AG08396 (cell line): ENCODE data around the gene SHISA2.
"Not testable (repeated sequence)": the region's sequence is repeated elsewhere in the genome, so short reads cannot be mapped to it uniquely, and the experiment has no call there.

Source experiments
- DNase-seq: peaks from one replicate; pipeline ENCODE4 v3.0.0; 2012; ENCODE audit warnings: low spot score, mixed read lengths

The SHISA2 gene

DNA sequence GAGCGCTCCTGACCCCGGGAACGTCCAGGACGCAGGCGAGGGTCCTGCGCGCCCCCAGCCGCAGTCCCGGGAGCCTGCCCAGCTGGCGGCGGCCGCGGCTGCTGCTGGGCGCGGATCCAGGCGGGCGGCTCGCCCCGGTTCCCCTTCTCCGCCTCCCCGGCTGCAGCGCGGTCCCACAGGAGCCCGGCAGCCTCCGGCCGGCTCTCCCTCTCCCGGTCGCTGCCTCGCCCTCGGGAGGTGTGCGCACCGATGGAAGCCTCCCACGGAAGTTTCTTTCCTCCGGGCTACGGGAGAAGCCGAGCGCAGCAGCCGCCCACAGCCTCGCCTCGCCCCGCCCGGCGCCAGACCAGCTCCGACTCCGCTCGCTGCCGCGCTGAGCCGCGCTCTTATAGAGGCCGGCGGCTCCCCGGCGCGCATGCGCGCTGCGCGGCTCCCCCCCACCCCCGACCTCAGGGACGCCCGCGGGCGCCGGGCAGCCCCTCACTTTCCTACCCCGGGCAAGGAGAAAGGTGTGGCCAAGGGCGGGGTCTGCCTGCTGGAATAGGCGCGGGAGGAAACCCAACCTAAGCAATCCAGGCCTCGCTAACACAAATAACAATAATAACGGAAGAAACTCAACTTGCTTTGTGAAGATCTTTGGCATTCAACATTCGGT lies at the start of gene SHISA2:
TSS of gene SHISA2 (minus strand) at position 360 of the 655 bp plus-strand sequence. CDS start 1,041 bp downstream, outside the sequence.
- DNase-seq, result peak; percentile 79

DNA sequence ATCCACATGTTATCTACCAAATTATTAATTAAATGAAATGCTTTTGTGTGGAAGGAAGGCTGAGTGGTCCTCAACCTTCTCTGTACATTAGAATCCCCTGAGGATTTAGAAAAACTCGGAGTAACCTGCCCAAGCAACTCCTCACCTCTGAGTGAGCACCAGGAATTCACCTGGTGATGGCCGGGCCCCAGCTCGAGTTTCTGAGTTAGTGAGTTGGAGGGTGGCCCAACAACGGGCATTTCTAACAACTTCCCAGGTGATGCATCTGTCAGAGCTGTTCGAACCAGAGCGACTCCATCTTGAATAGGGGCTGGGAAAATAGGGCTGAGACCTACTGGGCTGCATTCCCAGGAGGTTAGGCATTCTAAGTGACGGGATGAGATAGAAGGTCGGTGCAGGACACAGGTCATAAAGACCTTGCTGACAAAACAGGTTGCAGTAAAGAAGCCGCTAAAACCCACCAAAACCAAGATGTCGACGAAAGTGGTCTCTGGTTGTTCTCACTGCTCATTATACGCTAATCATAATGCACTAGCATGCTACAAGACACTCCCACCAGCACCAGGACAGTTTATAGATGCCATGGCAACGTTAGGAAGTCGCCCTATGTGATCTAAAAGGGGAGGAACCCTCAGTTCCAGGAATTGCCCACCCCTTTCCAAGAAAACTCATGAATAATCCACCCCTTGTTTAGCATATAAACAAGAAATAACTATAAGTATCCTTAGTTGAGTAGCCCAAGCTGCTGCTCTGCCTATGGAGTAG lies 44.2 kb upstream of the SHISA2 start:
- DNase-seq, result no peak

DNA sequence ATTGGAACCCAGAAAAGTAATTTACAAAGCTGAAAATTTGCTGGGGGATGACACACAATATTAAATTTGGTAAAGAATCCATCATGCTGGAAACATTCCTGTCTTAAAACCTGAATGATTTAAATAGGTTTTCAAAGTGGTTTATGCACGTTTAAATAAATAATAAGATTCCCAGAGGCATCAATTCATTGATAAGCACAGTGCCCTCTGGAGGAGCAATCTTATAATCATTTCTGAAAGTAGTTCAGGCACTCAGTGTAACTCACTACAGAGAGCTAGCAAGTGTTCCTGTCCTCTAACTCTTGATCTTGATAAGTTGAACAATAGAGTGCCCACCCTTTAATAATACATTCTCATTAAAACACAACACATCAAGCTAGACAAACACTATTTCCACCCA lies 43.5 kb upstream of the SHISA2 start:
- no peak for DNase-seq

DNA sequence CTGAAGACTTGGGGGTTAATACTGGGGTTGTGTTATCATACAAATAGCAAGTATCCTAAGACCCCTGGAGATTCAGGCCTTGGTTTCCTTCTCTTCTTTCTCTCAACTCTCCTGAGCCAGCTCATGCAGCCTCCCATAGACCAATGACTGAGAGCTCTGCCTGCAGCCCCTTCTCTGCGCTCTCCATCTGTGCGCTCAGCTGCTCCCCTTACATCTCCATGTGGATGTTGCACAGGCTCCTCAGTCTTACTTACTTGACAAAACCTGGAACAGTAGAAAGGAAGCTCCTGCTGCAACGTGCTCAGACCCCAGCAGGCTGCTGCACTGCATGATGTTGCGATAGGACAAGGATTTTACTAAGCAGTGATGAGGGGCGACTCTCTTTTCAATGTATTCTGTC lies 25.0 kb upstream of the SHISA2 start:
- DNase-seq, result not testable (repeated sequence)

DNA sequence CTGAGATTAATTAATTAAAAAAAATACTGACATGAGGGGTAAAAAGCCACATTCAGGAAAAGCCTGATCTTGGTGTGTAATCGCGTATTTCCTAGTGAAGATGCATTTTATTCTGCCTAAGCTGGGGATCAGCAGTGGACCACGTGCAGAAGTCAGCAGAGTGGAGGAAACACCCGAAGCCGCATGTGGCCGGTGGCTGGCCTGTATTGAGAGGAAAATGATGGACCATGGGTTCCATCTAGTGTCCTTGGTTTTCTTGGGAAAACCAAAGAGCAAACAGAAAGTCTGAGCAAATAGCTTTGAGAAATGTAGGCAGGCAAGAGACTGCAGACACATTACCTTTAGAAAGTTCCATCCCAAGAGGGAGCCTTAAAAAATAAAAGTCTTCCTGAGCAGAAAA lies 23.7 kb upstream of the SHISA2 start:
- DNase-seq, result no peak

DNA sequence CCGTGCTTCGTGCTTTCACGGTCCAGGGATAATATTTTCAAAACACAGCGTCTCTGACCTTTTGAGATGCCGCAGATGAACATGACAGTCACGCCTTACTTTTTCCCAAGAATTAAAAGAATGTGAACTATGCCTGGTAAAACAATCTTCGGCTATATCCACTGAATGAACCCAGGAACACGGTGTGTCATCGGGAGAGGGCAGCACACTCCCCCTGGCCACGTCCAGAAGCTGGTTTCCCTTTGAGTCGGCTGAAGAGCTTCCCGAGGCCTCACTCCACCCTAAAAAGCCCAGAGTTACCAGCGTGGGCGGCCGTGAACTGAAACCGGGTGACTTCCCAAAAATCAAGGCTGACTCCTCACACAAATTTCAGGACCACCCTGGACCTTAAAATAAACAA lies 22.9 kb upstream of the SHISA2 start:
- no peak for DNase-seq

DNA sequence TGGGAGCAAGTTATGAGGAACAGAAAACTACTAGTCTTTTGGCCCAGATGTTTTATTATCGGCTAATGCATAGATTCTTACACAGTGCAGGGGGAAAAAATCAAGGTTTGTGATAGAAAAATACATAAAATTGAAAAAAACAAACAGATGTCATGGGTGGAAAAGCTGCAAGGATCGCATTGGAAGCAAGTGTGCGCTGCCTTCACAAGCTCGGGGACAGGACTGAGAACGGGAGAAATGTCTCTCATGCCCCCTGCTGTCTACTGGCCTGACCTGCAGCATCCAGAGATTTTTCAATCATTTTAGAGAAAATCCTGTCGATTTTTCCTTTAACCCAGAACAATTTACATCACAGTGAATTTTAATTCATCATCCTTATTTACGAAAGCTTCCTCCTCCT lies 20.5 kb upstream of the SHISA2 start:
- not testable (repeated sequence) for DNase-seq

DNA sequence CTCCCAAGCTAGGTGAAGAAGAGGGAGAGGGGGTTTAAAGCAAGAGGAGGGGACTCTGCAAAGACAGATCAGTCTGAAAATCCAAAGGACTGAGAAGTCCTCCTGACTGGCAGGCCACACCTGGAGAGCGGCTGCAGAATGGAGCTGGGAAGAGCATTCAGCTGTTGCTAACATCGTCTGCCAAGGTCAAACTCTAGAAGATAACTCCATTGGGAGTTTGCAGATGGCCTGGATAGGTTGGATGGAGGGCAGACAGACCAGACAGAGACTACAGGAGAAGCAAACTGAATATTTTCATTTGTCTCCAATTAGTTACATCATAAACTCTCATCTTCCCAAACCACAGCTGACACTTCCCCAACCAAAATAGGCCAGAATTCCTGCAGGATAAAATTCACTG lies 19.9 kb upstream of the SHISA2 start:
- no peak for DNase-seq

DNA sequence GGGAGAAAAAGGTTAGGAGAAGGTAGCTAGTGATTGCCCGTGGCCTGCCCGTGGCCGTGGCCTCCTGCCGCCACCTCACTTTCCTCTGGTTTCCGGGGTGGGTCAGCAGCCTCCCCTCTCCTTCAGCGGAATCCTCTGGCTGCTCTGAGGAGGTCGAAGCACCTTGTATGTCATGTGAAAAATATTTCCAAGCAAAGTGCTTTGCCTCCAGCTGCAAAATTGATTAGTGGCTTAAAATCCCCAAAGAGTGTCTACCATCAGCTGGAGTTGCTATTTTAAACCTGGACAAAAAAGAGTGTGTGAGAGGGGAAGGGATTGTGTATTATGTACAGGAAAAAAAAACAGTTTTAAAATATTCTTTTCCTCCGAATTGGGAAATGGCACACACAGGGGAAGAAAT lies 17.8 kb upstream of the SHISA2 start:
- not testable (repeated sequence) for DNase-seq

DNA sequence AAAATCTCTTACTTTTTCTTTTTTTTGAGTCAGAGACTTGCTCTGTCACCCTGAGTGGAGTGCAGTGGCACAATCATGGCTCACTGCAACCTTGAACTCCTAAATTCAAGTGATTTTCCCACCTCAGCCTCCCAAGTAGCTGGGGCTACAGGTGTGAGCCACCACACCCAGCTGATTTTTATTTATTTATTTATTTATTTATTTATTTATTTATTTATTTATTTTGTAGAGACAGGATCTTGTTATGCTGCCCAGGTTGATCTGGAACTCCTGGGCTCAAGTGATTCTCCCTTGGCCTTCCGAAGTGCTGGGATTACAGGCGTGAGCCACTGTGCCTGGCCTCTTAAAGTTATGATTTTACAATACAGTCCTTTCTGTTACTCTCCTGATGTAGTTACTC lies 16.6 kb upstream of the SHISA2 start:
- not testable (repeated sequence) for DNase-seq

DNA sequence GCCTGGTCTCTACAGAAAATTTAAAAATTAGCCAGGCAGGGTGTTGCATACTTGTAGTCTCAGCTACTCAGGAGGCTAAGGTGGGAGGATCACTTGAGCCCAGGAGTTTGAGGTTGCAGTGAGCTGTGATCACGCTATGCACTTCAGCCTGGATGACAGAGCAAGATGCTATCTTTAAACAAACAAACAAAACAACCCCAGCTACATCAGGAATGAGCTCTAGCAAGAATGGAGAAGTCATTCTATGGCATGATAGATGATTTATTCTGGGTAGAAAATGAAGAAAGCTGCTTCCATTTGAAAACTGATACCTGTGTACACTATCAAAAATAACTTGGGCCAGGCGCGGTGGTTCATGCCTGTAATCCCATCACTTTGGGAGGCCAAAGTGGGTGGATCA lies 15.8 kb upstream of the SHISA2 start:
- no peak for DNase-seq

DNA sequence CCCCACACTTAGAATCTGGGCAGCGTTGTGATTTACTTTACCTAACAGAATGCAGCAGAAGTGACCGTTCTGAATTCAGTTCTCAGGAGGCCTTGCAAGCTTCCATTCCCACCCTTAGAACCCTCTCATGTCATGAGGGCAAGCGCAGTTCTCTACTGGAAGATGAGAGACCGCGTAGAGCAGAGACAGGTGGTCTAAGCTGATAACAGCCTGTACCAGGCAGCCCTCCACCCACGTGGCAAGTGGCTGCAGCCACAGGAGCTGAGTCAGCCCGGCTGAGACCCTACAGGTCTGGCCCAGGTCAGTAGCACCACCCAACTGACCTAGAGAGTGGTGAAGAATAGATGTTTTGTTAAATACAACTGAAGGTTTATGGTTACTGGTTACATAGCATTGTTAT lies 14.7 kb upstream of the SHISA2 start:
- DNase-seq, result not testable (repeated sequence)

DNA sequence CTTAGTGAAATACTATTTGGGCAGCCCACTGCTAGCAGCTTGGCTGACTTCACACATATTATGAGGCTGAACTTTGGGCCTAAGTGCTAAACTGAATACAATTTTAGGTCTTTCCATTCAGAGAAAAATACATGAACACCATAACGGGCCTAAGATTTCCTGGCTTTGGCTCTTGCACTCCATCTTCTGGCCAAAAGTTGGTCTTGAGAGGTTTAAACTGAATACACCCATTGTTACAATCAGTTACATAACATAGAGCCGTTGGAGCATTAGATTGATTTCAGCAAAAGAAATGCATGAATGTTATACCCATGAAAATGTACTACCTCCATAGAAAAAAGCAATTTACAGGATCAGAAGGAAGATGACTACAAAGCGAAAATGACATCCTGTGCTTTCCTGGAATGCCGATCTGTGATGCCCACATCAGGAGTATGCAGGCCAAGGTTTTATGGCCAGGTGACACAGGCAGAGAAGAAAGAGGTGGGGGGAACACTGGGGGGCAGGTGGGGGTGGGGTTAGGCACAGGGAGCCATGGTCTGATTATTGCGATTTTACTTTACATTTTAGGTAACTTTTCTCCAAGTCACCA lies 11.1 kb upstream of the SHISA2 start:
- peak; percentile 31 for DNase-seq

DNA sequence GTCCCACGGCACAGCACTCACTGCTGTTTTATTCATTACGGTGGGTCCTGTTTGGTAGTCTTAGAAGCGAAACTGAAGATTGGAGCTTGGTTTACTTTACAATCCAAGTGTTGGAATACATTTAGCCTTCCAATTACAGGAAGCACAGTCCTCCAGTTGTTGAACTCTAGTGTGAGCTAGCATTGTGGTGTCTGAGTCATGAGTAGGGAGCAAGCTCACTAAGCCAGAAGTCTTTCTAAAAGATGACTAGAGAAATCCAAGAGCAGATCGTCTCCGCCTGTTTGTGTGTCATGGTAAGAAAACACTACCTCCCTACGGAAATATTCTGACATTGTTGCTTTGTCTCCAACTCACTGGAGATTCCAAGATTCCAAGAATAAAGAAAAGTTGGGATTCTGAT lies 10.1 kb upstream of the SHISA2 start:
- peak; percentile 36 for DNase-seq

DNA sequence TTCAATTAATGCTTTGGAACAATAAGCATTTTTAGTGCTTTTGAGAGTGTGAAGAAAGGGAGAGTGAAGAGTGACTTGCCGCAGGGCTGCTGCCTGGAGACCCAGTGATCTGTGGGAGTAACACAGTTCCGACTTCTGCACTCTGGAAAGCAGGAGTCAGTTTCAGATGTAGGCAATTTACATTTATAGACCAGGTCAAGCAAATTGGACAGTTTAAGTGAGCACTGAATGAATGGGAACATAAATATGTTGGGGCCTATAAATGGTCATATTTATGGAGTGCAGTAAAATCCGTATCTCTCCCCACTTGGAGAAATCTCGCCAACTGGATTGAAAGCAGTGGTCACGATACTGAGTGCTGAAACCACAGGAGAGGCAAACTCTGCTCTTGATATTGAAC lies 9.4 kb upstream of the SHISA2 start:
- DNase-seq, result no peak

DNA sequence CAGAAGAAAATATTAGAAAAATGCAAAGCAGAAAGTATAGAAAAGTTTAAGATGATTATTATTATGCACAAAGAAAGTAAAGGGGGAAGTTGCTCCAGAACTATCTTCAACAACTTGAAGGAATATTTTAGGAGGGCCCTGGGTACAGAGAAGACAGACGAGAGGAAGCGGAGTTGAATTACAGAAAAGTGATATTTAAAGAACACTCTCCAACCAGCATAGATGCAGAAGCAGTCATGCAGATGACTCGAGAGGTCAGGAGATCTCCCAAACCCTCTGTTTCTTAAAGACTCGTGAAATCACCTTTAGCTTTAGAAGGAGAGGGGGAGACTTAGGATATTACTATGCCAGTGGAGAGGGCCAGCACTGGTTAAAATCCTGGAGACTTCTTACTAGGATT lies 8.5 kb upstream of the SHISA2 start:
- no peak for DNase-seq

DNA sequence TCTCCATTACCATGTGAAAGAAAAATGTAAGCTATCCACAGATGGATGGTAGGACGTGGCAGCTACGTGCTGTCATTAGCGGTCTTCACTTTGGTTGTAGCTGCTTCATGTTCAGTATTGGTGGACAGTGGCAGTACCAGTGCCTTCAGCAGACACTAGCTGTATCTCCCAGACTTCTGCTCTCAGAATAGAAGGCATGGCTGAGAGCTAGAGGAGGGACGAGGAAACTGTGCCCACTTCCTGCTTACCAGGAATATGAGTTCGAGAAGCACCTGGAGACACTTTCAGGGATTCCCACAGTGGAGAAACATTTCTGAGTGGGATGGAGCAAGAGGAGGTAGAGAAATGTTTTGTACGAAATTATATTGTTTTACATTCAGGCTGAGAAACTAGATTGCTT lies 6.9 kb upstream of the SHISA2 start:
- DNase-seq, result no peak

DNA sequence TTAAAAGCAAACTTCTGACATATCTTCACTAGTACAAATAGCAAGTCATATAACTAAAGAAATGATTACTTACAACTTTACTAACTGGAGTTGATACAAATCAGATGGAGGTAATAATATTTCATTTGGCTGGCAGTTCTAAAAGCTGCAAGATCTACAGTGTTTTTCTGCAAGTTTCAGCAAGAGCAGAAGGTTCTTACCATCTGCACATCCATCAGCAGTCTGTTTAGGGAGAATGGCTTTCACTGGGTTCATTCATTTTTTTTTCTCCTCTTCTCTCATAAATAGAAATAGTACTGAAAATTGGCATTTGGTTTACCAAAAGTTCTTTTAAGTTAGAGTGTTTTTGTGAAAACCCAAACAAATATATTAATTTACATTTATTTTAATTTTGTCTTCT lies 3.1 kb upstream of the SHISA2 start:
- DNase-seq, result no peak

DNA sequence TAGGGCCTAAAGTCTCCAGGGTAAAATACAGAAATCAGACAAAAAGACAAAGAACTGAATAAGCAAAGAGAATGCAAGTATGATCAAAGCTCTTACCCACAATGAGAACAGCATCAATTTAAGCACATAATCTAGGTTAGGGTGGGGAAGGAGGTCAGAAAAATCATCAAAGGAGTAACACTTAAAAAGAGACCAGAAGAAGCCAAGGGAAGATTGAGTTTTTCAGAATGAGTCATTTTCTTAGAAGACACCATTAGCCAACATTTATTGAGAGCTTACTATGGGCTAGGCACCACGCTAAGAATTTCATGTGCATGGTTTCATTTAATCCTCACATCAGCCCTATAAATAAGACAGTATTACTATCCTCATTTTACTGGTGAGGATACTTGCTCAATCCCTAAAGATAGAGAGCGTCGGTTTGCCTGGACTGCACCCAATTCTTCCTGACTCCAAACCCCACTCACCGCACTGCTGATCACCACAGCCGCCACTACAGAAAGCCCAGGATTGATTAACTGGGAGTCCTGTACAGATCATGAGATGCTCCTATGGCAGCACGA lies 1.7 kb upstream of the SHISA2 start:
- no peak for DNase-seq

DNA sequence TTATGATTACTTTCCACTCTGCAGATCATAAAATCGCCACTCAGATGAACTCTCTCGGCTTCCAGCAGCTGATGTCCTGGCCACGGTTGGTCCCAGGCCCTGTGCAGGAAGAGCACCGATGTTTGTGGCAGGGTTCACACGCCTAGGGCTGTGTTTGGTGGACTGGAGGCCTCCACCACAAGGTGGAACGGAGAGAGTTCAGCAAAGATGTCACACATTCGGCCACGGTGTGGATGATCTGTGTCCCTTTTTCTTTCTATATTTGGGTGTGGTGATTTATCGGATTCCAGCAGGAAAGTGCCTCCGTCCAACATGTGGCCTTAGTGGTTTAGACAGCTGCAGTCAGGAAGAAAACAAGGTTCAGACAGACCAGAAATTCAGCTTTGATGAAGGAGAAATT lies 521 bp upstream of the SHISA2 start:
- DNase-seq, result no peak

DNA sequence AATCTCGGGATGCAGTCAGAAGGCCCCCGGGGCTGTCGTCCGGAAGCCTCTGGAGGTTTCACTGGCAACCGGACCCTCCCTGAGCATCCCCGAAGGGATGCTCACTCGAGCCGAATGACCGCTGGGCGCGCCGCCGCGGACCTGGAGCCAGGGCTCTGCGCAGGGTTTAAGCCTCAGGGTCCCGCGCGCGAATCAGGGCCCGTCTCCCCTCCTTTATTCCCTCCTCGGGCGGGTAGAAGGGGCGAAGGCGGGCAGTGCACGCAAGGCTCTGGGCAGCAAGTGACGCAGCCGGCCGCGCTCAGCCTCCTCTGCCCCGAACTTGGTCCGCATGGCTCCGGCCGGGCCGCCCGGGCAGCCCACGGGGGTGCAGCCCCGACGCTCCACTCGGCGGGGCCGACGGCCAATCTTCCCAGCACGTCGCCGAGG lies 572 bp downstream of the SHISA2 start:
- peak; percentile 14 for DNase-seq

DNA sequence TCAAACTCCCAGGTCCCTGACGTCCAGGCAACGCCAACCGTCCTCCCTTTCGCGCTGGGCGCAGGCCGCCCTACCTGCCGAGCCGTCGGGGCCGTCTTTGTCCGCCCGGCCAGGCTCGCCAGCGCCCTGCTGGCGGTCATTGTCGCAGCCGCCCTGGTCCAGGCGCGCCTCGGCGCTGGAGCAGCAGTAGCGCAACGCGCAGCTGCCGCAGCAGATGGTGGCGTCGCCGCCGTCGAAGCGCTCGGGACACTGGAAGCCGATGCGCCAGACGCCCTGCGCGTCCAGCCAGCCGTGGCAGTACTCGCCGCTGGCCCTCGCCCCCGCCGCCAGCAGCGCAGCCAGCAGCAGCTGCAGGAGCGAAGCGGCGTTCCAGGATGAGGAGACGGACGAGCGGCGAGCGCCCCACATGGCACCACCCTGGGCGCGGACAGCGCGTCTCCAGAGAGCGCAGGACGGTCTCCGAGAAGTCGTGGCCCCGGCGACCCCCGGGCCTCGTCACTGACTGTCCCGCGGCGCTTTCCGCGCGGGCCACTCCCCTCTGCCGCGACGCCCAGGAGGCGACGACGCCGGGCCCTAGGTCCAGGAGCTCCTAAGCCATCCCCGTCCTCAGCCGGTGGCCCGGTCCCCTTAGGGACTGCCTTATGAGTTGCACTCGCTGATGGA lies 1.1 kb downstream of the SHISA2 start:
- no peak for DNase-seq

DNA sequence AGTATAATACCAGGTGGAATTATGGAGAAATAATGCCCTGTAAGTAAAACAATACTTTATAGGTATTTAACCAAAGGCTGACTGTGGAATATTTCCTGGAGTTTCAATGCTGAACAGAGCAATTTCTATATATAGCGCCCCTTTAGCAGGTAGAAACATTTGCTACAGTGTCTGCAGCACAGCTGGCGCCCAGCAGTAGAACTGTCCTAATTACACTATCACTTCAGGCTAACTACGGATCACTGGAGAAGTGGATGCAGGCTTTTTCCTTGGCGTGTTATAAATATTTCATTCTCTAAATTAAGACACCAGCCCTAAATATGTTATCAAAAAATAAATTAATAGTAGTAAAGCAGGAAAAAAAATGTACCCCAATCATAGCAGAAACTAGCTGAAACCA lies 3.1 kb downstream of the SHISA2 start:
- DNase-seq, result no peak
